PC-3 (cell line): Measurements from ENCODE around the gene FAM163B. TPM values are rescaled to one million over a fixed set of nuclear protein-coding genes. Genes with fewer than 3 reads are reported as not detected.

Experiments used
- ATAC-seq: fragments of 200-7000 bp; cut with Tn5 transposase; 2 replicates; pipeline ENCODE4 v1.9.1; 2020; ENCODE audit warnings: mild to moderate bottlenecking, moderate library complexity
- BruUV-seq: library from RNA; stranded (reverse); fragments of 400-500 nt; replicated peaks from 2 replicates; lab custom pipeline; 2021; lab: Mats Ljungman, UMichigan
- CTCF ChIA-PET: fragments of 300-600 bp; sonication (Branson Sonifier 250); formaldehyde crosslinking; loops from one replicate; lab custom pipeline; 2022; ENCODE audit warnings: antibody characterized with exemption; lab: Charles Lee
- POLR2A ChIA-PET: fragments of 300-600 bp; sonication (Branson Sonifier 250); formaldehyde crosslinking; loops from one replicate; lab custom pipeline; 2022; ENCODE audit warnings: antibody characterized with exemption; ENCODE audit not compliant: unreplicated experiment; lab: Charles Lee
- DNase-seq: peaks from one replicate; pipeline ENCODE4 v3.0.0-alpha.2; 2015
- H2AFZ ChIP-seq: fragments of 300-600 bp; sonication (generic); 2 replicates; pipeline ENCODE4 v1.6.0; 2016; ENCODE audit warnings: antibody characterized with exemption, low read length
- H3F3A ChIP-seq: fragments of 300-600 bp; sonication (generic); one replicate; pipeline ENCODE4 v1.6.0; 2017; ENCODE audit warnings: antibody characterized with exemption, low read length, control low read depth, mild to moderate bottlenecking; ENCODE audit not compliant: unreplicated experiment
- H3K27ac ChIP-seq: fragments of 300-600 bp; sonication (generic); 2 replicates; pipeline ENCODE4 v1.5.1; 2016; ENCODE audit warnings: mild to moderate bottlenecking, low read length
- H3K27me3 ChIP-seq: fragments of 300-600 bp; sonication (generic); 2 replicates; pipeline ENCODE4 v1.6.1; 2016; ENCODE audit warnings: low read length, mixed read lengths
- H3K36me3 ChIP-seq: fragments of 300-600 bp; sonication (generic); 2 replicates; pipeline ENCODE4 v1.6.1; 2016; ENCODE audit warnings: low read depth, mixed run types, low read length, mixed read lengths
- H3K4me1 ChIP-seq: fragments of 300-600 bp; sonication (generic); 2 replicates; pipeline ENCODE4 v1.5.1; 2016; ENCODE audit warnings: low read length; ENCODE audit not compliant: insufficient read depth
- H3K4me2 ChIP-seq: fragments of 300-600 bp; sonication (generic); 2 replicates; pipeline ENCODE4 v1.6.0; 2016; ENCODE audit warnings: low read length
- H3K4me3 ChIP-seq: fragments of 300-600 bp; sonication (generic); 2 replicates; pipeline ENCODE4 v1.5.1; 2016; ENCODE audit warnings: mild to moderate bottlenecking, low read length, mixed read lengths
- H3K79me2 ChIP-seq: fragments of 300-600 bp; sonication (generic); 2 replicates; pipeline ENCODE4 v1.6.1; 2017; ENCODE audit warnings: low read length, mixed read lengths
- H3K9ac ChIP-seq: fragments of 300-600 bp; sonication (generic); 2 replicates; pipeline ENCODE4 v1.6.0; 2016; ENCODE audit warnings: mild to moderate bottlenecking, low read length
- H3K9me2 ChIP-seq: fragments of 300-600 bp; sonication (generic); replicated peaks from 2 replicates; pipeline ENCODE4 v1.6.1; 2016; ENCODE audit warnings: mixed run types, low read length, mixed read lengths
- H3K9me3 ChIP-seq: fragments of 300-600 bp; sonication (generic); 2 replicates; pipeline ENCODE4 v1.6.1; 2016; ENCODE audit warnings: low read length, mixed read lengths
- H4K20me1 ChIP-seq: fragments of 300-600 bp; sonication (generic); 2 replicates; pipeline ENCODE4 v1.6.1; 2016; ENCODE audit warnings: low read length, mixed read lengths
- EZH2 ChIP-seq: fragments of 300-600 bp; sonication (generic); IDR thresholded peaks from one replicate; pipeline ENCODE4 v1.6.1; 2017; ENCODE audit warnings: antibody characterized with exemption, mild to moderate bottlenecking, low read length; ENCODE audit not compliant: unreplicated experiment
- EZH2phosphoT487 ChIP-seq: fragments of 300-600 bp; sonication (generic); IDR thresholded peaks from 2 replicates; pipeline ENCODE4 v1.6.1; 2018; ENCODE audit warnings: mild to moderate bottlenecking, antibody characterized with exemption, low read length, borderline replicate concordance
- intact Hi-C: fragments of 100-400 bp; cut with micrococcal nuclease; formaldehyde crosslinking; loops from 2 replicates; pipeline ENCODE4 v1.9.0; 2023
- total RNA-seq: library from RNA; depleted of rRNA; stranded (reverse); fragments of >200 nt; gene quantifications from 2 replicates; pipeline ENCODE4 v1.2.3, GENCODE V29; 2014
- TF ChIP-seq, protein P1 (sequence below): fragments of 300-600 bp; sonication (generic); conservative IDR thresholded peaks from 2 replicates; pipeline ENCODE4 v1.5.1; 2017; ENCODE audit warnings: antibody characterized with exemption, low read depth, mild to moderate bottlenecking, low read length

FAM163B gene
- total RNA-seq, 1 experiment from 2014 or later: not detected

DNA sequence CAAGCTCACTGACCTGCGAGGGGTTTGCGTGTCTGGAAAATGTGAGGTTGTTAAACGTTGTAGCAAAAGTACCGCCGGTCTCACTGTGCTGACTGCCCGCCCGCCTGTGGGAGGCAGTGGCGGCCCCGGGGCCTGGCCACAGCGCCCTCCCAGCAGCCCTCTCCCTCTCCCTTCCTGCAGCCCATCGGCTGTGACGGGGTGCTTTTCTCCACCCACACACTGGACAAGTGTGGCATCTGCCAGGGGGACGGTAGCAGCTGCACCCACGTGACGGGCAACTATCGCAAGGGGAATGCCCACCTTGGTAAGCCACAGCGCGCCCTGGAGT, 68.5 kb downstream of the FAM163B start:
- H3K9me2 ChIP-seq: no peaks in the 10 kb centered on the region
- TF ChIP-seq EZH2phosphoT487 (no peak), EZH2 (no peak)
- TF ChIP-seq, protein P1, sequence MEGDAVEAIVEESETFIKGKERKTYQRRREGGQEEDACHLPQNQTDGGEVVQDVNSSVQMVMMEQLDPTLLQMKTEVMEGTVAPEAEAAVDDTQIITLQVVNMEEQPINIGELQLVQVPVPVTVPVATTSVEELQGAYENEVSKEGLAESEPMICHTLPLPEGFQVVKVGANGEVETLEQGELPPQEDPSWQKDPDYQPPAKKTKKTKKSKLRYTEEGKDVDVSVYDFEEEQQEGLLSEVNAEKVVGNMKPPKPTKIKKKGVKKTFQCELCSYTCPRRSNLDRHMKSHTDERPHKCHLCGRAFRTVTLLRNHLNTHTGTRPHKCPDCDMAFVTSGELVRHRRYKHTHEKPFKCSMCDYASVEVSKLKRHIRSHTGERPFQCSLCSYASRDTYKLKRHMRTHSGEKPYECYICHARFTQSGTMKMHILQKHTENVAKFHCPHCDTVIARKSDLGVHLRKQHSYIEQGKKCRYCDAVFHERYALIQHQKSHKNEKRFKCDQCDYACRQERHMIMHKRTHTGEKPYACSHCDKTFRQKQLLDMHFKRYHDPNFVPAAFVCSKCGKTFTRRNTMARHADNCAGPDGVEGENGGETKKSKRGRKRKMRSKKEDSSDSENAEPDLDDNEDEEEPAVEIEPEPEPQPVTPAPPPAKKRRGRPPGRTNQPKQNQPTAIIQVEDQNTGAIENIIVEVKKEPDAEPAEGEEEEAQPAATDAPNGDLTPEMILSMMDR: no peak
- no peaks in the 10 kb centered on the region for H3K36me3 ChIP-seq
- H3K27me3 ChIP-seq: no peaks in the 10 kb centered on the region
- H3K79me2 ChIP-seq: no peaks in the 10 kb centered on the region
- BruUV-seq: no TSS peak
- H3F3A ChIP-seq: no peaks in the 10 kb centered on the region
- H3K4me2 ChIP-seq: no peak overlapping the region
- ChIA-PET POLR2A (no interaction called here), CTCF (no interaction called here)
- no peaks in the 10 kb centered on the region for H4K20me1 ChIP-seq
- H3K27ac ChIP-seq: no peak overlapping the region
- H3K4me3 ChIP-seq: no peak overlapping the region
- H3K4me1 ChIP-seq: no peaks in the 10 kb centered on the region
- H3K9me3 ChIP-seq: no peaks in the 10 kb centered on the region
- no peak for DNase-seq
- intact Hi-C loops: no loop called here
- H3K9ac ChIP-seq: no peak overlapping the region
- H2AFZ ChIP-seq: no peak overlapping the region
- ATAC-seq: no peak

DNA sequence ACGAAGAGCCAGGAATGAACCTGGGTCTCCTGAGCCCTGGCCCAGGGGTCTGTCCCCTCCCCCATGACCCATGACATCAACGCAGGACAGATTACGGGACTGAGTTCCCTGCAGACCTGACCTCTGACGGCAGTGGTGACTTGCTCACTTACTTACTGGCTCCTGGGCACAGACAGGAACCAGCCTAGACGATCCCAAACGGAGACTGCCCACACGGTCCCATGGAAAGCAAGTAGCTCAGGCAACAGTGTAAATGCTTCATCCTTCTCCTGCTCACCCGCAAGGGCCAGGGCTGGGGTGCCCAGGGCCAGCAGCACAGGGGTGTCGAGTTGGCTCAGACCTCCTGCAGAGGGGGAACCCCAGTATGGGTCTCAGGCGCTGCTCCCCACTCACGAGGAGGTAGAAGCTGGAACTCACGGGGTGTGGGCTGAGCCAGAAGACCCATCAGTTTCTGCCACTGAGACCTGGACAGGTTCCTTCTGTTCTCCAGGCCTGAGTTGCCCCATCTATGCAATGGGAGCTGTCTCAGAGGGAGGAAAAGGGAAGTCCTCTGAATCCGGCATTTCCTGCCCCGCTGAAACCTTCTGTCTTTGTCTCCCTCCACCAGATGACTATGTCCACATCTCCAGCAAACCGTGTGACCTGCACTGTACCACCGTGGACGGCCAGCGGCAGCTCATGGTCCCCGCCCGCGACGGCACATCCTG, 69.0 kb downstream of the FAM163B start:
- H3K36me3 ChIP-seq: no peaks in the 10 kb centered on the region
- H3K4me1 ChIP-seq: no peaks in the 10 kb centered on the region
- H3K9ac ChIP-seq: no peak overlapping the region
- H2AFZ ChIP-seq: no peak overlapping the region
- no peaks in the 10 kb centered on the region for H3K9me3 ChIP-seq
- DNase-seq (no peak), ATAC-seq (no peak)
- no peak overlapping the region for H3K27ac ChIP-seq
- intact Hi-C loops: no loop called here
- BruUV-seq: no TSS peak
- H3K79me2 ChIP-seq: no peaks in the 10 kb centered on the region
- no peaks in the 10 kb centered on the region for H3K27me3 ChIP-seq
- H3K9me2 ChIP-seq: no peaks in the 10 kb centered on the region
- no peaks in the 10 kb centered on the region for H3F3A ChIP-seq
- H3K4me3 ChIP-seq: no peak overlapping the region
- H4K20me1 ChIP-seq: no peaks in the 10 kb centered on the region
- POLR2A ChIA-PET: no interaction called here
- CTCF ChIA-PET: no interaction called here
- no peak overlapping the region for H3K4me2 ChIP-seq
- TF ChIP-seq, protein P1: no peak
- no peak for TF ChIP-seq EZH2
- TF ChIP-seq EZH2phosphoT487: no peak
